HCT116 (cell line): ENCODE results near the gene HHAT. TPM values are rescaled to one million over a fixed set of nuclear protein-coding genes. Genes with fewer than 3 reads are reported as not detected.

ENCODE experiments used
- ATAC-seq: fragments of 200-7000 bp; cut with Tn5 transposase; 2 replicates; pipeline ENCODE4 v1.9.1; 2020; ENCODE audit warnings: mild to moderate bottlenecking, moderate library complexity
- BruUV-seq: library from RNA; stranded (reverse); fragments of 400-500 nt; replicated peaks from 2 replicates; lab custom pipeline; 2021; lab: Mats Ljungman, UMichigan
- CTCF ChIA-PET: fragments of 300-600 bp; sonication (Branson Sonifier 250); formaldehyde crosslinking; loops from one replicate; lab custom pipeline; 2021; ENCODE audit warnings: antibody characterized with exemption; lab: Charles Lee
- POLR2A ChIA-PET: fragments of 300-600, 350-600 bp; sonication (Branson Sonifier 250); formaldehyde crosslinking; loops from one replicate; lab custom pipeline; 2021; ENCODE audit warnings: antibody characterized with exemption; lab: Charles Lee
- RAD21 ChIA-PET, 2 experiments: fragments of 300-600 bp; sonication (Branson Sonifier 250); formaldehyde crosslinking; loops; one replicate each; lab custom pipeline; 2023; ENCODE audit warnings: low total read pairs in 2 of 2; ENCODE audit not compliant: uncharacterized antibody in 2 of 2, unreplicated experiment in 2 of 2, low non-redundant PET in 1 of 2; lab: Charles Lee
- DNase-seq: peaks from one replicate; pipeline ENCODE4 v3.0.0-alpha.2; 2010; ENCODE audit warnings: low read depth, low spot score
- H2AFZ ChIP-seq: fragments of 200-600 bp; shearing (Covaris generic), sonication (generic); 2 replicates; pipeline ENCODE4 v1.6.1; 2017; ENCODE audit warnings: low read depth, mixed run types, mixed read lengths, antibody characterized with exemption, low read length; ENCODE audit not compliant: poor library complexity, severe bottlenecking
- H3K27ac ChIP-seq: 2 replicates; pipeline ENCODE4 v1.5.1; 2012; ENCODE audit warnings: low read depth, low read length
- H3K27me3 ChIP-seq: fragments of 200-600 bp; sonication (generic); 2 replicates; pipeline ENCODE4 v1.6.1; 2016; ENCODE audit warnings: mixed run types, low read length, mixed read lengths; ENCODE audit not compliant: insufficient read depth
- H3K36me3 ChIP-seq, 2 experiments: fragments of 200-500 bp in 1 of 2; fragments of 200-600 bp in 1 of 2; sonication (Bioruptor generic) in 1 of 2; sonication (generic) in 1 of 2; 2 replicates each; pipeline versions ENCODE4 v1.5.1 to v1.6.1; 2014 to 2016; ENCODE audit warnings: low read length in 2 of 2, inconsistent platforms in 1 of 2, mixed read lengths in 1 of 2, mixed run types in 1 of 2; ENCODE audit not compliant: insufficient read depth in 2 of 2, control insufficient read depth in 1 of 2
- H3K4me1 ChIP-seq, 2 experiments: fragments of 200-600 bp in 1 of 2; sonication (generic) in 1 of 2; 2 replicates each; pipeline versions ENCODE4 v1.5.1 to v1.6.1; 2012 to 2017; ENCODE audit warnings: low read length in 2 of 2, inconsistent platforms in 1 of 2, mild to moderate bottlenecking in 1 of 2, mixed read lengths in 1 of 2, mixed run types in 1 of 2, moderate library complexity in 1 of 2; ENCODE audit not compliant: insufficient read depth in 2 of 2, control insufficient read depth in 1 of 2
- H3K4me2 ChIP-seq: fragments of 200-600 bp; sonication (generic); 2 replicates; pipeline ENCODE4 v1.6.1; 2017; ENCODE audit warnings: mixed run types, low read length, mixed read lengths
- H3K4me3 ChIP-seq, 2 experiments: fragments of 200-600 bp in 1 of 2; sonication (generic) in 1 of 2; replicated peaks in 1 of 2; 2 replicates each; pipeline ENCODE4 v1.5.1; 2011 to 2016; ENCODE audit warnings: low read length in 2 of 2, control low read depth in 1 of 2, low read depth in 1 of 2, mild to moderate bottlenecking in 1 of 2, mixed read lengths in 1 of 2, mixed run types in 1 of 2
- H3K79me2 ChIP-seq: fragments of 200-600 bp; sonication (generic); 2 replicates; pipeline ENCODE4 v1.6.1; 2017; ENCODE audit warnings: mild to moderate bottlenecking, mixed run types, low read length, moderate library complexity, mixed read lengths; ENCODE audit not compliant: insufficient read depth
- H3K9ac ChIP-seq: fragments of 200-600 bp; sonication (generic); 2 replicates; pipeline ENCODE4 v1.6.1; 2016; ENCODE audit warnings: low read length, mixed read lengths
- H3K9me2 ChIP-seq: fragments of 200-600 bp; sonication (generic), shearing (Covaris generic); 2 replicates; pipeline ENCODE4 v1.6.1; 2017; ENCODE audit warnings: mixed run types, mild to moderate bottlenecking, moderate library complexity; ENCODE audit not compliant: insufficient read depth
- H3K9me3 ChIP-seq, 2 experiments: fragments of 200-500 bp in 1 of 2; fragments of 200-600 bp in 1 of 2; sonication (Bioruptor generic) in 1 of 2; sonication (generic) in 1 of 2; 2 replicates each; pipeline ENCODE4 v1.6.1; 2014 to 2017; ENCODE audit warnings: low read length in 2 of 2, mixed read lengths in 2 of 2, inconsistent platforms in 1 of 2, low read depth in 1 of 2, mild to moderate bottlenecking in 1 of 2, mixed run types in 1 of 2, moderate library complexity in 1 of 2; ENCODE audit not compliant: control insufficient read depth in 1 of 2, insufficient read depth in 1 of 2
- H4K20me1 ChIP-seq: fragments of 200-600 bp; sonication (generic), shearing (Covaris generic); 2 replicates; pipeline ENCODE4 v1.6.1; 2017; ENCODE audit warnings: mixed run types, mild to moderate bottlenecking, moderate library complexity; ENCODE audit not compliant: insufficient read depth
- ATF3 ChIP-seq: IDR thresholded peaks from 2 replicates; pipeline ENCODE4 v1.6.1; 2012
- CBX3 ChIP-seq: IDR thresholded peaks from 2 replicates; pipeline ENCODE4 v1.6.1; 2012; ENCODE audit warnings: low read depth
- CEBPB ChIP-seq: IDR thresholded peaks from 2 replicates; pipeline ENCODE4 v1.6.1; 2012; ENCODE audit warnings: low read depth
- ELF1 ChIP-seq: IDR thresholded peaks from 2 replicates; pipeline ENCODE4 v1.6.1; 2012; ENCODE audit warnings: low read depth, borderline replicate concordance
- EZH2 ChIP-seq: fragments of 200-600 bp; sonication (generic); IDR thresholded peaks from 2 replicates; pipeline ENCODE4 v1.6.1; 2017; ENCODE audit warnings: antibody characterized with exemption, mixed run types
- EZH2phosphoT487 ChIP-seq: fragments of 200-600 bp; IDR thresholded peaks from 2 replicates; pipeline ENCODE4 v1.6.1; 2018; ENCODE audit warnings: antibody characterized with exemption, borderline replicate concordance
- FOSL1 ChIP-seq: IDR thresholded peaks from 2 replicates; pipeline ENCODE4 v1.6.1; 2012; ENCODE audit warnings: low read depth
- JUND ChIP-seq: IDR thresholded peaks from 2 replicates; pipeline ENCODE4 v1.6.1; 2012
- POLR2A ChIP-seq: IDR thresholded peaks from 2 replicates; pipeline ENCODE4 v1.7.0; 2011; ENCODE audit warnings: borderline replicate concordance; ENCODE audit not compliant: insufficient read depth, insufficient read length; ENCODE audit errors: extremely low read depth
- POLR2AphosphoS5 ChIP-seq: IDR thresholded peaks from 2 replicates; pipeline ENCODE4 v1.6.1; 2011; ENCODE audit warnings: mild to moderate bottlenecking, low read depth, low read length, moderate library complexity
- SIN3A ChIP-seq: IDR thresholded peaks from 2 replicates; pipeline ENCODE4 v1.6.1; 2012; ENCODE audit warnings: low read depth
- SP1 ChIP-seq: IDR thresholded peaks from 2 replicates; pipeline ENCODE4 v1.6.1; 2012; ENCODE audit warnings: low read depth
- SRF ChIP-seq: IDR thresholded peaks from 2 replicates; pipeline ENCODE4 v1.6.1; 2012; ENCODE audit warnings: low read depth
- YY1 ChIP-seq: IDR thresholded peaks from 2 replicates; pipeline ENCODE4 v1.6.1; 2011; ENCODE audit warnings: low read length, low read depth, moderate library complexity, mild to moderate bottlenecking; ENCODE audit not compliant: insufficient replicate concordance; ENCODE audit errors: extremely low read depth
- ZBTB33 ChIP-seq: IDR thresholded peaks from 2 replicates; pipeline ENCODE4 v1.6.1; 2011; ENCODE audit warnings: mild to moderate bottlenecking, low read length, moderate library complexity; ENCODE audit not compliant: insufficient replicate concordance; ENCODE audit errors: extremely low read depth
- ZNF274 ChIP-seq: fragments of 200-500 bp; sonication (Bioruptor generic); IDR thresholded peaks from 2 replicates; pipeline ENCODE4 v1.6.1; 2014; ENCODE audit warnings: mild to moderate bottlenecking, low read depth, low read length, inconsistent platforms
- intact Hi-C: fragments of 100-400 bp; cut with micrococcal nuclease; formaldehyde crosslinking; loops from 2 replicates; pipeline ENCODE4 v1.10.0; 2022
- total RNA-seq: library from RNA; stranded (reverse); gene quantifications from one replicate; pipeline ENCODE4 v1.2.1, GENCODE V29; 2021; ENCODE audit not compliant: unreplicated experiment
- TF ChIP-seq, protein P1 (sequence below), 3 experiments: fragments of 200-600 bp in 1 of 3; sonication (generic) in 1 of 3; IDR thresholded peaks in 2 of 3; conservative IDR thresholded peaks in 1 of 3; 2 replicates each; pipeline ENCODE4 v1.5.1; 2012 to 2017; ENCODE audit warnings: low read depth in 2 of 3, low read length in 2 of 3, antibody characterized with exemption in 1 of 3, borderline replicate concordance in 1 of 3, control low read depth in 1 of 3, mild to moderate bottlenecking in 1 of 3, mixed read lengths in 1 of 3, mixed run types in 1 of 3, moderate library complexity in 1 of 3; ENCODE audit not compliant: insufficient read depth in 1 of 3
- TF ChIP-seq, protein P2 (sequence below): IDR thresholded peaks from 2 replicates; pipeline ENCODE4 v1.6.1; 2012

HHAT gene
- total RNA-seq, 1 experiment from 2014 or later: 2.7 TPM

DNA sequence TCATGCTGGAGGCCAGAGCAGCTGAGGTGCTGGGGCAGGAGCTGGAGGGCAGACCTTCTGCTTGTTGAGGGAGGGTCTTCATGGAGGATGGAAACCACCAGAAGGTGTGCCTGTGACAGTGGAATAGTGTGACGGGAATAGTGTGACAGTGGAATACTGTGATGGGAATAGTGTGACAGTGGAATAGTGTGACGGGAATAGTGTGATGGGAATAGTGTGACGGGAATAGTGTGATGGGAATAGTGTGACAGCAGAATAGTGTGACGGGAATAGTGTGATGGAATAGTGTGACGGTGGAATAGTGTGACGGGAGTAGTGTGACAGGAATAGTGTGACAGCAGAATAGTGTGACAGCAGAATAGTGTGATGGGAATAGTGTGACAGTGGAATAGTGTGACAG lies 325.1 kb downstream of the HHAT start:
- Histone ChIP-seq H3K9me3 (no peaks in the 10 kb centered on the region; a peak in 1 of 4 replicates), H3K27me3 (peaks cover 13% of the 10 kb centered on the region; the same call in 1 of the 2 replicates)
- TF ChIP-seq EZH2 (no peak), ZBTB33 (no peak), ZNF274 (no peak), EZH2phosphoT487 (no peak), ELF1 (no peak), SP1 (no peak), CBX3 (no peak), POLR2A (no peak), ATF3 (no peak), SIN3A (no peak), YY1 (no peak), JUND (no peak), POLR2AphosphoS5 (no peak), SRF (no peak), FOSL1 (no peak), CEBPB (no peak)
- TF ChIP-seq, protein P1, sequence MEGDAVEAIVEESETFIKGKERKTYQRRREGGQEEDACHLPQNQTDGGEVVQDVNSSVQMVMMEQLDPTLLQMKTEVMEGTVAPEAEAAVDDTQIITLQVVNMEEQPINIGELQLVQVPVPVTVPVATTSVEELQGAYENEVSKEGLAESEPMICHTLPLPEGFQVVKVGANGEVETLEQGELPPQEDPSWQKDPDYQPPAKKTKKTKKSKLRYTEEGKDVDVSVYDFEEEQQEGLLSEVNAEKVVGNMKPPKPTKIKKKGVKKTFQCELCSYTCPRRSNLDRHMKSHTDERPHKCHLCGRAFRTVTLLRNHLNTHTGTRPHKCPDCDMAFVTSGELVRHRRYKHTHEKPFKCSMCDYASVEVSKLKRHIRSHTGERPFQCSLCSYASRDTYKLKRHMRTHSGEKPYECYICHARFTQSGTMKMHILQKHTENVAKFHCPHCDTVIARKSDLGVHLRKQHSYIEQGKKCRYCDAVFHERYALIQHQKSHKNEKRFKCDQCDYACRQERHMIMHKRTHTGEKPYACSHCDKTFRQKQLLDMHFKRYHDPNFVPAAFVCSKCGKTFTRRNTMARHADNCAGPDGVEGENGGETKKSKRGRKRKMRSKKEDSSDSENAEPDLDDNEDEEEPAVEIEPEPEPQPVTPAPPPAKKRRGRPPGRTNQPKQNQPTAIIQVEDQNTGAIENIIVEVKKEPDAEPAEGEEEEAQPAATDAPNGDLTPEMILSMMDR (IDR thresholded peaks at IDR 0.05 in 2 of 3, conservative IDR thresholded peaks at IDR 0.05 in 1 of 3; ENCODE audit: borderline replicate concordance in 1 of 3, insufficient read depth in 1 of 3, low read depth in 2 of 3, low read length in 2 of 3): no peak
- TF ChIP-seq, protein P2, sequence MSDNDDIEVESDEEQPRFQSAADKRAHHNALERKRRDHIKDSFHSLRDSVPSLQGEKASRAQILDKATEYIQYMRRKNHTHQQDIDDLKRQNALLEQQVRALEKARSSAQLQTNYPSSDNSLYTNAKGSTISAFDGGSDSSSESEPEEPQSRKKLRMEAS: no peak
- TF ChIP-seq, all 23 proteins: peak for 0
- Histone ChIP-seq H3K79me2 (no peaks in the 10 kb centered on the region), H3K4me3 (no peak overlapping the region), H3K4me1 (no peaks in the 10 kb centered on the region), H2AFZ (no peak overlapping the region), H3K36me3 (no peaks in the 10 kb centered on the region), H3K4me2 (no peak overlapping the region), H3K9ac (no peak overlapping the region), H4K20me1 (no peaks in the 10 kb centered on the region), H3K27ac (no peak overlapping the region), H3K9me2 (no peaks in the 10 kb centered on the region)
- ChIA-PET RAD21 (no interaction called here), CTCF (no interaction called here), POLR2A (no interaction called here)
- peak; percentile 7 for DNase-seq
- no TSS peak for BruUV-seq
- ATAC-seq: no peak
- intact Hi-C loops: no loop called here
